GM21390 (cell line): ENCODE data around the gene CMTM4.
"Not testable (repeated sequence)": the region's sequence is repeated elsewhere in the genome, so short reads cannot be mapped to it uniquely, and the experiment has no call there.

ENCODE experiments used
- ATAC-seq: cut with Tn5 transposase; IDR thresholded peaks from one replicate; pipeline ENCODE4 v1.9.1; 2021; ENCODE audit not compliant: unreplicated experiment

CMTM4 gene

GRCh38 chr16:66705790-66706505 is 9.4 kb upstream of the CMTM4 start:
- no peak for ATAC-seq

- no peak for ATAC-seq
These were observed 7.1 kb upstream of the CMTM4 start for GRCh38 chr16:66703406-66704215.

GRCh38 chr16:66701516-66701915 is 5.0 kb upstream of the CMTM4 start:
- ATAC-seq, result no peak

GRCh38 chr16:66701026-66701425 is 4.5 kb upstream of the CMTM4 start:
- no peak for ATAC-seq

- no peak for ATAC-seq
These were observed 3.4 kb upstream of the CMTM4 start for GRCh38 chr16:66699898-66700297.

- no peak for ATAC-seq
These were observed 1.5 kb upstream of the CMTM4 start for GRCh38 chr16:66698046-66698445.

- ATAC-seq, result peak; percentile 51
These were observed 441 bp downstream of the CMTM4 start for GRCh38 chr16:66695935-66696668.

GRCh38 chr16:66695471-66695934 is 1.0 kb downstream of the CMTM4 start:
- ATAC-seq, result no peak

- ATAC-seq, result no peak
These were observed 3.4 kb downstream of the CMTM4 start for GRCh38 chr16:66693149-66693548.

GRCh38 chr16:66692341-66692740 is 4.2 kb downstream of the CMTM4 start:
- ATAC-seq, result no peak

GRCh38 chr16:66691234-66691633 is 5.3 kb downstream of the CMTM4 start:
- no peak for ATAC-seq

- ATAC-seq, result no peak
These were observed 6.3 kb downstream of the CMTM4 start for GRCh38 chr16:66690106-66690847.

- no peak for ATAC-seq
These were observed 7.3 kb downstream of the CMTM4 start for GRCh38 chr16:66689282-66689681.

GRCh38 chr16:66687906-66688625 is 8.5 kb downstream of the CMTM4 start:
- ATAC-seq, result no peak

- ATAC-seq, result not testable (repeated sequence)
These were observed 10.9 kb downstream of the CMTM4 start for GRCh38 chr16:66685501-66686115.

- no peak for ATAC-seq
These were observed 14.3 kb downstream of the CMTM4 start for GRCh38 chr16:66682271-66682670.

- no peak for ATAC-seq
These were observed 14.9 kb downstream of the CMTM4 start for GRCh38 chr16:66681676-66682075.

- no peak for ATAC-seq
These were observed 18.2 kb downstream of the CMTM4 start for GRCh38 chr16:66678337-66678736.

GRCh38 chr16:66677836-66678235 is 18.7 kb downstream of the CMTM4 start:
- no peak for ATAC-seq

GRCh38 chr16:66677179-66677578 is 19.4 kb downstream of the CMTM4 start:
- ATAC-seq, result no peak
